HG02885 (cell line): ENCODE results near the gene KCNN4.

Experiments used
- ATAC-seq: cut with Tn5 transposase; IDR thresholded peaks from one replicate; pipeline ENCODE4 v1.9.1; 2021; ENCODE audit warnings: mild to moderate bottlenecking; ENCODE audit not compliant: unreplicated experiment, poor library complexity

KCNN4 gene

DNA sequence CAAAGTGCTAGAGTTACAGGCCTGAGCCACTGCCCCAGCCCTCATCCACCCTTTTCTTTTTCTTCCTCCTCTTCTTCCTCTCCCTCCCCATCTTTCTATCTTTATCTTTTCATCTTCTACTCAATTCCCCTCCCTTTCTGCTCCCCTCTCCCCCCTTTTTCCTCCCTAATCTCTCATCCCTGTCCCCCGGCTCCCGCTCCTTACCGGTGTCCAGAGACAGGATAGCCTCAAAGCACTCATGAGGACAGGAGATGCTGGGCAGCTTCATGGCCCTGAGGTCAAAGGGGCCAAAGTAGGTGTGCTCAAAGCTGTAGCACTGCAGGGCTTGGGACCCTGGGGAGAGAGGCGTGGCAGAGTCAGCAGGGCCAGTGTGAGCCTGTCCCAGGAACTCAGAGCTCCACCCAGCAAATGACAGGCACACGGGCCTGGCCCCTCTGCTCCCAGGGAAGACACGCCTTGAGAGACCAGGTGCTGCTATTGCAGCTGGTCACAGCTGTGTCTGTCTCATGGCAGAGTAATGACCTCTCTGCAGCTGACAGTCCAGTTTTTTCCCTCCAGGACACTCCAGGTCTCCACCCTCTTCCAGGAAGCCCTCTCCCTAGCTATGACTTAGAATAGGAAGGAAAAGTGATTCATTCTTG, 18.8 kb upstream of the KCNN4 start:
- ATAC-seq, result no peak

DNA sequence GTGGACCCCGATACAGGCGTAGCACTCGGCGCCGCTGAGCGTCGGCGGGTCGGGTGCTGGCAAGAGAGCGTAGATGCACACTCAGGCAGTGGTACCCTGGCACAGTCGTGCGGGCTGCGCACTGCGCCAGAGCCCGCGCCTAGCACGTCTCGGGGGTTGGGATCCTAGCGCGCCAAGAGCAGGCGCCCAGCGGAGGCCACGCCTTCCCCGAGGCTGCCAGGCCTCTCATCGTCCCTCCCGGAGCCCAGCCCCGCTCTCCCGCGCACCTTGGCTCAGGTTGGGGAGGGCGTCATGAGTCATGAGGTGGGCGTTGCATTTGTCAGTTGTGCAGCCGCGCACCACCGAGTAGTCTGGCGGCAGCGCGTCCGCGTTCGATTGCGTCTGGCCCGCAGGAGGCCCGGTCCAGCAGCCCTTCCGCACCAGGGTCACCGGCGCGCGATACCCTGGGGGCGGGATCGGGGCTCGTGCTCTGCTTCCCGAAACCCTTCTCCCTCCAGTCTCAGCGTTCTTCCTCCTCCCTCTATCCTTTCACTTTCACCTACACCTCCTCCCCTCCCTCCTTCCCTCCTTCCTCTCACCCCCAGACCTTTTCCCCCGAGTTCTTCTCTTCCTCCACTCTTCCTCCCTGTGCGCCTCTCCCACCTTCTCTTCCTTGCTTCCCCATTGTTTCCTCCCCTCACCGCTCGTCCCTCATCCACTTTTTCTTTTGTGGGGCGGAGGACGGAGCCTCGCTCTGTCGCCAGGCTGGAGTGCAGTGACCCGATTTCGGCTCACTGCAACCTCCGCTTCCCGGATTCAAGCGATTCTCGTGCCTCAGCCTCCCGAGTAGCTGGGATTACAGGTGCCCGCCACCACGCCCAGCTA, 18.0 kb upstream of the KCNN4 start:
- peak; percentile 50 for ATAC-seq

- ATAC-seq, result no peak
These were observed 17.3 kb upstream of the KCNN4 start for GRCh38 chr19:43798026-43798545.

GRCh38 chr19:43797556-43797955, 16.8 kb upstream of the KCNN4 start:
- no peak for ATAC-seq

DNA sequence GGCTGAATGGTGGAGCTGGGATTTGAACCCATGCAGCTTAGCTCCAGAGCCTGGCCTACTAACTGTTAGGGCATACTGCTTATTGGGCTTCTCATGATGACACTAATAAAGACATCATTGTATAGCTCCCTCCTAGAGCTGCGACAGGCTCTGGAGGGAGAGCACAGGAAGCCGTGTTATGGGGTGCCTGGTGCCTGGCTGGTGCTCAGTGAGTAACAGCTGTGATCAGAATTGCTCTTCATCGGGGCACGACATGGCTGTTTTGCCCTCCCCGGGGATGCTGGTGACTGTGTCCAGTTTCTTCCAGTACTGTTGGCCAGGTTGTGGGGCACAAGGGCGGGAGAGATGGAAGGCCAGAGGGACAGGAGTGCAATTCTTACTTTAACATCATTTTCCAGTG, 16.3 kb upstream of the KCNN4 start:
- no peak for ATAC-seq

DNA sequence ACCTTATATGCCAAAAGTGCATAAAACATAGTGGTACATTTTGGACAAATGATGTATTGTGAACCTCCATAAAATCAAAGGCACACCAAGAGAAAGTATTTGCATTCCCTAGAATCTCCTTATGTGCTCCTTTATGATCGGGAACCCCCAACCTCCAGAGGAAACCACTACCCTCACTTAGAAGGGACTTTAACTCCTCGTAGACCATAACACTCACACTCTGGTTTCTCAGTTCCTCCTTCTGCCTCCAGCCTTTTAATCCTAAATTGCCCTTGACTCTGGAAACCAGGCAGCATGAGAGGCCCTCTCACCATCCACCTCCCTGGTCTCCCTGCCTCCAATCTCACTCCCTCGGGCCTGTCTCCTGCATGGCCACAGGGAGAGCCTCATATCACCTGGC, 9.8 kb upstream of the KCNN4 start:
- ATAC-seq, result no peak

- no peak for ATAC-seq
These were observed 8.3 kb upstream of the KCNN4 start for GRCh38 chr19:43789029-43789428.

- no peak for ATAC-seq
These were observed 5.9 kb upstream of the KCNN4 start for GRCh38 chr19:43786665-43787064.

GRCh38 chr19:43784981-43785808, 4.4 kb upstream of the KCNN4 start:
- ATAC-seq, result peak; percentile 44

- ATAC-seq, result no peak
These were observed 3.6 kb upstream of the KCNN4 start for GRCh38 chr19:43784241-43784980.

DNA sequence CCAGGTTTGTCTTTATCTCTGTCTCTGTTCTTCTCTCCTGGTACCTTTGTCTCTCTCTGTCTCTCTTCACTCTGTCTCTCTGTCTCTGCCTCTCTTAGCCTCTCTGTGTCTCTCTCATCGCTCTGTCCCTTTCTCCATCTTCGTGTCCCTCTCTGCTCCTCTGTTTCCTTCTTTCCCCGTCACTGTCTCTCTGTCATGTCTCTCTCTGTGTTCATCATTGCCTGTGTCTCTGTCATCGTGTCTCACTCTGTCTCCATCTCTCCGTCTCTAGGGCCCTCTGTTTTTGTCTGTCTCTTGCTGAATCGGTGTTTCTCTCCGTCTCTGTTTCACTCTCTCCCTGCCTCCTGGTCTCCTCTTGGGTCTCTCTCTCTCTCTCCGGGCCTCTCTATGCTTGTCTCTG, 2.9 kb upstream of the KCNN4 start:
- ATAC-seq, result no peak

- peak; percentile 41 for ATAC-seq
These were observed 2.0 kb upstream of the KCNN4 start for GRCh38 chr19:43782689-43783231.

GRCh38 chr19:43782311-43782660, 1.5 kb upstream of the KCNN4 start:
- ATAC-seq, result no peak

DNA sequence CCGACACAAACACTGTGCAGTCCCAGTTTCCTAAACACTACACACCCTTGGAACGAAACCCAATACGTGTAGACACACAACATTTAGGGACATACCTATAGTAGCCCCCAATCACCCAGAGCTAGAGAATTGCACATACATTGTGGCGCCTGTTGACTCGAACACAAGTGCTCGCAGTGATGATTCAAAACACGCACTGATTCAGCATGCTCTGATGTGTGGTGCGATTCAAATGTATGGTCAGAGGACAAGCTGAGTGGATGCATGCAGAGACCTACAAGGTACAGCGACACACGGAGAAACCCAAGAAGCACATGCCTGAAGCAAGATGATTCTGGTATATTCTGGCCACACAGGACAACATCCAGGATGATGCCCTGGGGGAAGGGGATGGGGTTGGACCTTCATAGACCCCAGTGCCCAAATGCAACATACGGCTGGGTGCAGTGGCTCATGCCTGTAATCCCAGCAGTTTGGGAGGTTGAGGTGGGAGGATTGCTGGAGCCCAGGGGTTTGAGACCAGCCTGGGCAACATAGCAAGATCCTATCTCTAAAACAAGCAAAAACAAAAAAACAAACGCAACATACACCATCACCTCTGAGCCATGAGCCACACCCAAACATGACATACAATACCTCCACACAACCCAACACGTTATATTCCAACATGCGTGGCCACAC, 997 bp upstream of the KCNN4 start:
- ATAC-seq, result no peak

DNA sequence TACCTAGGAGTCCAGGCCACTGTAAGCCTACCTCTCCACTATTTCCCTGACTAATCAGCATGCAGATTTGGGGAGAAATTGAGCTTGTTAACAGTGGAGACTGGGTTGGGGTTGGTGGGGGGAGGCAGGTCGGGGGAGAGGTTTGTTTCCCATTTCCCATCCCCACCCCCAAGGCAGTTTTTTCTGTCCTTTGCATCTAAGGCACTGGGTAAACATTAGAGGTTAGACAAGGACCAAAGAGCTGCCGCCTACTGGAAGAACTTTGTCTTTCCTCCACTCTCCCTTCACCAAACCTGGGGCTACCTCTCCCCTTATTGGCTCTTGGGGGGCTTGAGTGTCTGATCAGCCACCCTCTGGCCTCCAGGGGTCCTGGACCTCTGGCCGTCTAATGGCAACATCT, 953 bp downstream of the KCNN4 start:
- ATAC-seq, result no peak

- no peak for ATAC-seq
These were observed 1.5 kb downstream of the KCNN4 start for GRCh38 chr19:43779147-43779819.

GRCh38 chr19:43778651-43779050, 2.1 kb downstream of the KCNN4 start:
- no peak for ATAC-seq

GRCh38 chr19:43777163-43777695, 3.5 kb downstream of the KCNN4 start:
- ATAC-seq, result no peak

DNA sequence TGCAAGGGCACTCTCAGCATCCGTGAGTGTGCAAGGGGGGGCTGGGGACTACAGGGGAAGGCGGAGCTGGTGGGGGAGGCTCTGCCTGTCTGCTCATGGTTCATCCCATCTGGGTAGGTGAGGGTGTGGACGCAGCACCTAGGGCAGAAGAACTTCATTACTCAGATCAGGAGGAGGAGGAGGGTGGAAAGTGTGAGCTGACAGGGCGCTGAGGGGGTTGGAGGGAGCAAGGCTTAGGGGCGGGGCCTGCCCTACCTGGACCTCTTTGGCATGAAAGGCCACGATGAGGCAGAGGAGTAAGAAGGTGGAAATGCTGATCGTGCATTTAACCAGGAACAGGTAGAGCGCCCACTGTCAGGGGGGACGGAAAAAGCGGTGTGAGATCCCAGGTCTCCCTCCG, 4.5 kb downstream of the KCNN4 start:
- ATAC-seq, result no peak
